Stimulated activated naive CD8-positive, alpha-beta T cell treated with anti-CD3 and anti-CD28 coated beads, Interleukin-15, Interleukin-2, amounts not matched to agents 100 U/mL and 50 U/mL, for 24 hours (primary cell): Measurements from ENCODE around the gene UPP2.

Source experiments
- ATAC-seq: fragments of 150-1000 bp; cut with Tn5 transposase; one replicate; pipeline ENCODE4 v1.10.0; 2021
- DNase-seq: peaks from one replicate; pipeline ENCODE4 v3.0.0; 2021

The UPP2 gene

DNA sequence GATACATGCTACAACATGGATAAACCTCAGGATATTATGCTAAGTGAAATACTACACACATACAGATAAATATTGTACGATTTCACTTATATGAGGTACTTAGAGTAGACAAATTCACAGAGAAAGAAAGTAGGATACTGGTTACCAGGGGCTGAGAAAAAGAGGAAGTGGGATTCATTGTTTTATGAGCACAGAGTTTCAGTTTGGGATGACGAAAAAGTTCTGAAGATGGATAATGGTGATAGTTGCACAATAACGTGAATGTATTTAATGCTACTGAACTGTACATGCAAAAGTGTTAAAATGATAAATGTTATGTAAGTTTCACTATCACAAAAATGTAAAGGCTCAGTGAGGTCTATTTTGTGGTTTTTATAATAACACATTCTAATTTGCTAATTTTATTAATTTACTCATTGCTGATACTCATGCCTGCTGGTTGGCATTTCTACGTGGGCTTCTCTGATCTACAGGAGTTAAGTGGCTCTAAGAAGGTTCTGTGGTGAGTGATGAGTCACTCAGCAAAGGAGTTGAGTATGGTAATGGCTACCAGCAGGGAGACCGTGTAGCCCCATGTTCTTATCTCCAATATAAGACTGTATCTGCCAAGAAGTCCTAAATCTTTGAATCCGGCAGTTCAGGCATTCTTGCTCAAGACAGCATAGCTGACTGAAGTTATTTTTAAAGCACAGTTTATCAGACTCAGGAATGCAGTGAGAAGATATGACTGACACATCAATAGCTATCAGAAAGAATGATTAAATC lies 41.1 kb downstream of the UPP2 start:
- no peak for ATAC-seq

GRCh38 chr2:158143703-158144360 lies 42.2 kb downstream of the UPP2 start:
- ATAC-seq (no peak), DNase-seq (no peak)

More for the DNA sequence above, 41.1 kb downstream of the UPP2 start:
- DNase-seq, result no peak

DNA sequence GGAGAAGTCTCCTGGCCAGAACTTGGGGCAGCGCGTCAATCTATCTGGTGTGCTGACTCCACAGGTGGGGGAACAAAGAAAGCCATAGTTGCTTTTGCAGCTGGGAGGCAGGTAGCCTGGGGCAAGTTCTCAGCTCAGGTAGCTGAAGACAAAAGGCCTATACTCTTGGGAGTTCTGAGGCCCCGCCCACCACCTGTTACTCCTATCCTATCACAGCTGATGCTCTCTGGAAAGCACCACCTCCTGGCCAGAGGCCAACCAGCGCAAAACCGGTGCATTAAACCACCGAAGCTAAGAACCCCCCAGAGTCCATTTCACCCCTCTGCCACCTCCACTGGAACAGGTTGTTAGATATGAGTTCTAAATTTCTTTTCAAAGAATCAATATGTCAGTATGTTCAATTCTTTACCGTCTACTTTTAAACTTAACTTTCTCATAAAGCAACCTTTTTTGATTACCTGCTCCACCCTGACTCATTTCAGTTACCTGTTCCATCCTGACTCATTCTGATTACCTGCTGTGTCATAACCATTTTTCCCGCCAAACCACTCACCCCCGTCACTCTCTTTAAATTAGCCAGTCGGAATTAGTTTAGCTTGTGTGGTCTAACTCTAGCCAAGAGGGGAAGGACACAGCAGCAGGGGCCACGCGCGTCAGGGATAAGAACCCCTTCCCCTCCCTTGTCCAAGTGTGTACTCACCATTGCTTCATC lies 43.4 kb downstream of the UPP2 start:
- DNase-seq, result no peak
- no peak for ATAC-seq

DNA sequence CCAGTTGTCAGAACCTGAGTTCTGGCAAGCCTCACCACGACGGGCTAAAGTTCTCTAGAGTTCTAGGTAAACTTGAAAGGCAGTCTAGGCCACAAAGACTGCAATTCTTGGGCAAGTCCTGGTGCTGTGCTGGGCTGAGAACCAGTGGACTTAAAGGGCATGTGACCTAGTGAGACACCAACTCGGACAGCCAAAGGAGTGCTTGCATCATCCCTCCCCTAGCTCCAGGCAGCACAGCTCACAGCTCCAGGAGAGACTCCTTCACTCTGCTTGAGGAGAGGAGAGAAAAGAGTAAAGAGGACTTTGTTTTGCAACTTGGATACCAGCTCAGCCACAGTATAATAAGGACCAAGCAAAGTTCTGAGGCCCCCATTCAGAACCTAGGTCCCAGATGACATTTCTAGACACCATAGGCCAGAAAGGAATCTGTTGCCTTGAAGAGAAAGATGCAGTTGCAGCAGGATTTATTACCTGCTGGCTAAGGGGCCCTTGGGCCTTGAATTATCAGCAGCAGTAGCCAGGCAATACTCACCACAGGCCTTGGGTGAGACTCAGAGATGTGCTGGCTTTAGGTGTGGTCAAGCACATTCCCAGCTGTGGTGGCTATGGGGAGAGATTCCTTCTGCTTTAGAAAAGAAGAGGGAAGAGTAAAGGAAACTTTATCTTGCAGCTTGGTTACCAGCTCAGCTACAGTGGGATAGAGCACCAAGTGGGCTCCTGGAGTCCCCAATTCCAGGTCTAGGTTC lies 51.8 kb downstream of the UPP2 start:
- DNase-seq (no peak), ATAC-seq (no peak)

DNA sequence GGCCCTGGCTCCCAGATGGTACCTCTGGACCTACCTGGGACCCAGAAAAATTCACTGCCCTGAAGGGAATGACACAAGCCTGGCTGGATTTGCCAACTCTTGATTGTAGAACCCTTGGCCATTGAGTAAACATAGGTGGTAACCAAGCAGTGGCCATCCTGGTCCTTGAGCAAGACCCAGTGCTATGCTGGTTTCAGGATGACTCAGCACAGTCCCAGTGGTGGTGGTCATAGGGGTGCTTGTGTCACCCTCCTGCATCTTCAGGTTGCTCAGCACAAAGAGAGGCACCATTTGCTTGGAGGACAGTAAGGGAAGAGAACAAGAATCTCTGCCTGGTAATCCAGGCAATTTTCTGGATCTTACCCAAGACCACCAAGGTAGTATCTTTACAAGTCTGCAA lies 52.9 kb downstream of the UPP2 start:
- DNase-seq (no peak), ATAC-seq (no peak)

- no peak for ATAC-seq
- DNase-seq, result no peak
Observed at GRCh38 chr2:158172719-158173118, 71.0 kb downstream of the UPP2 start.

GRCh38 chr2:158174495-158174894 lies 72.8 kb downstream of the UPP2 start:
- no peak for ATAC-seq
- DNase-seq, result no peak

DNA sequence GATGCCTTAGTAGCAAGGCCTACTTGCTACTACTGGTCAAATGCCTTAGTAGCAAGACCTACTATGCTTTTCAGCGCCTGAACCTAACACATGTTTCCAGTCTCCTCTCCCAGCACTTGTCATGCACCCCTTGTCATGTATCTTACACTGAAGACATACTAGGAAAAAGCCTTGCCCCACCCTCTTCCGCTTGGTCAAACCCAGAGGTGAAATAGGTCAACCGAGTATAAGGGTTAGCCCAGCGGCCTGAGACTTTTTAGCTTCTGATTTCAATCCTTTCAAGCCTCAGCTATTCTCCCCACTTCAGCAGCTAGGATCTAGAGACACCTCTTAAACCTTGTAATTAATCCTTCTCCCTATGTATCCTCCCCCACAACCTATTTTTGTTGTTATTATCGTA lies 73.3 kb downstream of the UPP2 start:
- ATAC-seq (no peak), DNase-seq (no peak)

DNA sequence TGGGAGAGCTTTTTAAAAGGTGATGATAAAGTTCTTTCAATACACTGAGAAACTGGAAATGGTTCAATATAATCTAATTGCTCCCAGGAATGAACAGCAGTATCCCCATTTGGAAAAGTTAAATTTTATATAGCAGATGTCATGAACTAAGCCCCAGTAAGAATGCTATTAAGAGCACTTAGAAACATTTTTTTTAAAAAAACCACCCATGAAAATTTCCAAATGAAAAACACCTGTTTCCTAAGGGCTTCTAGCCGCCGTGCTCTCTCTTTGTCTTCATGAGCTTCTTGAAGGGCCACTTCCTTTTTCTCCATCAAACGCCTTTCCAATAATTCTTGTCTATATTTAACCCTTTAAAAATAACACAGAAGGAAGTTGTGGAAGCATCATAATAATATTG lies 77.0 kb downstream of the UPP2 start:
- ATAC-seq (no peak), DNase-seq (no peak)

DNA sequence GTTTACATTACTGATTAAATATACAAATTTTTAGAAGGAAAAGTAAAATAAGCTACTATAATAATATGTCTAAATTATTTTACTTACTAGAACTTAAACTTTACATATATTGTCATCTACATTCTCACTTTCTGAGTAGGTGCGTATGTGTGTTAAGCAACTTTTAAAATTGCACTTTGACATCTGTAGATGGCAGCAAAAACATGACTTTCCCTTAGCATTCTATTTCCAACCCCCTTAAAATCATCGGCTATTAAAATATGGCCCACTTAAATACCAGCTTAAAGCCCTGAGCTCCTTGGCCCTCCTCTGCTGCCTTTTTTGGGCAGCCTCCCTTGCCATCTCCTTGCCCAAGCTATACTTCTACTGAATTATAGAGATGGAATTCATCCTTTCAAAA lies 78.0 kb downstream of the UPP2 start:
- no peak for ATAC-seq

GRCh38 chr2:158181171-158181570 lies 79.5 kb downstream of the UPP2 start:
- ATAC-seq (no peak), DNase-seq (no peak)

More for the DNA sequence above, 78.0 kb downstream of the UPP2 start:
- DNase-seq, result no peak

GRCh38 chr2:158182676-158183295 lies 81.1 kb downstream of the UPP2 start:
- no peak for ATAC-seq
- DNase-seq, result no peak

- no peak for DNase-seq
- no peak for ATAC-seq
Observed at GRCh38 chr2:158184001-158184400, 82.3 kb downstream of the UPP2 start.

GRCh38 chr2:158184556-158185343 lies 83.1 kb downstream of the UPP2 start:
- ATAC-seq (no peak), DNase-seq (no peak)
